Activated T-cell treated with anti-CD3 and anti-CD28 coated beads for 24 hours (primary cell): ENCODE data around the gene OPALIN.

Experiments used
- DNase-seq: peaks from one replicate; pipeline ENCODE4 v3.0.0-alpha.2; 2020; ENCODE audit warnings: low read depth

Gene OPALIN

DNA sequence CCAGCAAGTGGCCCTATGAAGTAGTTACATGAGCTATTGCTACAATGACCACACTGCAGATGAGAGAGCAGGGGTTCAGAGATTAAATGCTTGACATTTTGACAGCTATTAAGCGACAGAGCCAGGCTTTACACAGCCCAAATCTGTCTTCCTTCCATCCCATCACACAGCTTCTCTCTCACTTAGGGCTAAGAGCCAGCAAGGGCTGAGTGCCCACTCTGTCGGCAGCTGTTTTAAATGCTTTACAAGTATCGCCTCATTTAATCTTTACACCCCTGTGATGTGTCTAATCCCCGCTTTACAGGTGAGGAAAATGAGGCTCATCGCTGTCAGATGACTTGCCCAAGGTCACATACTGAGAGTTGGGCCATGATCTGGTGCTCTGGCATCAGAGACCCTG lies 15.2 kb upstream of the OPALIN start:
- DNase-seq, result no peak

DNA sequence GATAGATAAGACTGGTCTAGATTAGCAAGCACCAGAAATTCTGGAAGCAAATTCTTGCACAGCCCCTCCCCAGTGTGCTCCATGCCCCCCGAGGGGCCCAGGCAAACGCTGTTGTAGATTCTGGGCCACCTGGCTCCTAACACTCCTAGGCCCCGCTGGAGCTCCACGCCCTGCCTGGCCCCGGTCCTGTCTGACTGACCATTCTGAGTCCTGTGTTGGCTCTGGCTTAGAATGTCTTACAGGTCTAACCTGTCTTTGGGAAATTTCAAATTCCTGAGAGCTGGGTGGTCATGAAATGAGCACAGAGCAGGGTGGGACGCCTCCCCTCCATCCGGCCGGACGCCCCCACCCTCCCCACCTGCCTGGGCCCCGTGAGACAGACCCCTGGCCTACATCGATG lies 12.6 kb upstream of the OPALIN start:
- no peak for DNase-seq

DNA sequence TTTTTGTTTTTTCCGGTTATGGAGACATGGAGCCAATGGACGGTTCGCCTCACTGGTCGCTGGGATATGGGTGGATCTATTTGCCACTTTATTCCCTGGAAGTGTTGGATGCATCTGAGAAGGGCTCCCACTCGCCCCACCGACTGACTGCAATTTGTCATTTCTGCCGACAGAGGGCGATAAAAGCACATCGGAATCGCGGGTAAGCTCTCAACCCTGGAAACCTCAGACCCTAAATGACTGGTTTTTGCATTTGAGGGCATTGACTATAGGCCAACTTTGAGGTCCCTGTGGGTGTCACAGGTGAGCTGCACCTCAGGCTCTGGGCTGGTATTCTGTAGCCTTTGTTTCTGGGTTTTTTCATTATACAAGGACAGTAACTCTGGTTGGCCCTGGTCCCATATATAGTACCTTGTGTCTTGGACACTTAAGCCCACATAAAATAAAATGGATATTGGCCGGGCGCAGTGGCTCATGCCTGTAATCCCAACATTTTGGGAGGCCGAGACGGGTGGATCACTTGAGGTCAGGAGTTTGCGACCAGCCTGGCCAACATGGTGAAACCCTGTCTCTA lies 11.9 kb upstream of the OPALIN start:
- peak; percentile 33 for DNase-seq

DNA sequence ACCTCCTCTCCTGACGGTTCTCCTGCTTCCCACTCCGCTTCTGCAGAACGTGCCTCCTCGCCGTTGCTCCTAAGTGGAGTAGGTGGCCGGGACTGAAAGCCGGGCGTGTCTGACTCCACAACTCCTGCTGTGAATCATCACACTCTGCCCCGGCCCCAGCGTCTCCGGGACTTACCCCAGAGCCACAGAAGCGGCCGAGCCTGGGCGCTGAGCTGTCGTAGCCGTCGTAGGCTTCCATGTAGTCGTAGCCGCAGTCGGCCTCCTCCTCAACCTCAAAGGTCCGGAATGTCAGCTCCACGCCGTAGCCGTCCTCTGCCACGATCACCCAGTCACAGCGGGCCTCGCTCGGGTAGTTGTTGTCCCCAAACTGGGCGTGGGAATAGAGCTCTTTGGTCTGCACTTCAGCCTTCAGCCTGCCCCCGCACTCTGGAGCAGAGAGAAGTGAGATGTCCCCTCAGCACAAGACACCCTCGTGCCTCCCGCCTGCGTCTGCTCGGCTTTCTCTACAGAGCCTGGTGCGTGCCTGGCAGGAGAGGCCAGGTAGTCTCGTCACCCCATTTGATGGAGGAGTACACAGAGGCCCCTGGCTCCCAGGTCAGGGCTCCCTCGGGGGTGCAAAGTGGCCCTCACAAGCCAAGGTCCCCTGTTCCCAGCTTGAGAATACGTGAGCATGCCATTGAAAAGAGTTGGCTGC lies 11.2 kb upstream of the OPALIN start:
- DNase-seq, result no peak

DNA sequence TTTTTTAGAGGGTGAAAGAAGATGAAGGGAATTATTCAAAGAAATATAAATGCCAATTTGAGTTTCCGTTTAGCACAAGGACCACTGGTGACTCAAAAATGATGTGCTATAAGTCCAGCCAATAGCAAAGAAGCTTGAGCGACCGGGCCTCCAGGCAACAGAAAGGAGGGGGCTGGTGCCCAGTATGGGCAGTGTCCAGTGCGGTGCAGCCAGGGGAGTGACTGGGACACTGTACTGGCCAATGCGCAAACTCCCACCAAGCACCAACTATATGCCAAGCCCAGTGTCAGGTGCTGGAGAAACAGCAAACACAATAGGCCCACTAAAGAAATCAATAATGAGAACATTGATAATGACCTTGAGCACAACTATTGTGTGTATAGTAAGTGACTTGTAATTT lies 10.2 kb upstream of the OPALIN start:
- no peak for DNase-seq

DNA sequence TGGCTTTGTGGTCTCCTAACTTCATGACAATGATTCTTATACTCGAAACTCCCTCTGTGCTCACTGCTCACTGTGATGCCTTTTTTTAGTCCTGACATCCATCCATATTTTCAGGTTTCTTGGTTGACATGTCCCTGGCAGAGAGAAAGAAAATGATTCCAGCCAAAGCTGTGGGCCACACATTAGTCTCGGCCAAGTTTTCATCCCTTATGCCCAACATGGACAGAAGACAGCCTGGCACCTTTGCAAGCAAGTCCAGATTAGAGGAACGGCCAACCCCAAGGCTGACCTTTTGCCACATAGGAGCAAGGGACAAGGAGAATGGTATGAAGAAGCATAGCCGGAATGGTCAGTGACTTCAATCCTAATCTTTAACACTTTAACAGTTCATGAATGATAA lies 8.7 kb upstream of the OPALIN start:
- DNase-seq, result no peak

DNA sequence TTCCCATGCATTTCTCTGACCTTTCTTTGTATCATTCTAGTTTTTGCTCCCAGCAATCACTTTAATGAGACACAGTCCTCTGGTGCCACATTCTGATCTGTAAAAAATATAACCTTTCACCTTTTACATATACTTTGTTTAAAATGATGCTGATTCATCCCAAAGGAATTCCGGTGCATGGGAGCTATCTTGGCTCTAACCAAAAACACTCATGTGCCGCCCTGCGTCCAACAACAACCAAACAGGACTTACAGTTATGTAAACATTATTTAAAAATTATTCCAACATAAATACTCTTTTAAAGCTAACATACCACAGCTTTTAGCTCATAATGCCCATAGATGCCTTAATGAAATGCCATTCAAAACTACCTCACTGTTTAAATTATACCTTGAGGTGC lies 7.7 kb upstream of the OPALIN start:
- no peak for DNase-seq

DNA sequence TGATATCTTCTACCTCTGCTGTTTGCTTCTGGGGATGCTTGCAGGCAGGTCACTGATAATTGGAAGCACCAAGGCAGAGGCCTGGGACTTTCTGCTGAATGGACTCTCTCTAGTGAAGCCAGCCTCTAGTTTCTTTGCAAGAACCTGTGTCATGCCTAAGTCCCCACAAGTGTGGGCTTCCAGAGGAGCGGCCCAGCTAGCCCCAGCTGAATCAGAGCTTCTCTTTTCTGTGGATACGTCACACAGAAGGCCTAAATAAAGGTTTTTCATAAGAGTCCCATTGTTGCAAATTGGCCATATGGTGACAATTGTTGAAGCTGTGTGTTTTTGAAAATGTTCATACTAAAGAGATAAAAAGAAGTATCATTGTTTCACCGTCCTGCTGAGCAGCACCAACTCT lies 6.8 kb upstream of the OPALIN start:
- DNase-seq, result no peak

DNA sequence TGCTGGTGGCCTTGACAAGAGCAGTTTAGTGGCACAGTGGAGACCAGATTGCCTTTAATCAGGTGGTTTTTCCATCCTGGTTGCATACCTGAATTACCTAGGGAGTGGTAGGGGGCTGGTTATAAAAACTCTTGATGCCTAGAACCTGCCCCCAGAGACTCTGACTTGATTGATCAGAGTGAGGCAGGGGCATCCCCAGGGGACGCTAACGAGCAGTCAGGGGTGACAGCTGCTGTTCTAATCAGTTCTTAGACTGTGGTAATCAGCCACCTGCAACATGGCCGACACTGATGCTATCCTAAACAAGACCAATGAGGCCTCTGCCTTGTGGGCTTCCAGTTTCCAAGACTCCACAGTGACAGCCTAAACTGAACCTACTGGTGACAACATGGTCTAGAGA lies 2.0 kb upstream of the OPALIN start:
- DNase-seq, result no peak

DNA sequence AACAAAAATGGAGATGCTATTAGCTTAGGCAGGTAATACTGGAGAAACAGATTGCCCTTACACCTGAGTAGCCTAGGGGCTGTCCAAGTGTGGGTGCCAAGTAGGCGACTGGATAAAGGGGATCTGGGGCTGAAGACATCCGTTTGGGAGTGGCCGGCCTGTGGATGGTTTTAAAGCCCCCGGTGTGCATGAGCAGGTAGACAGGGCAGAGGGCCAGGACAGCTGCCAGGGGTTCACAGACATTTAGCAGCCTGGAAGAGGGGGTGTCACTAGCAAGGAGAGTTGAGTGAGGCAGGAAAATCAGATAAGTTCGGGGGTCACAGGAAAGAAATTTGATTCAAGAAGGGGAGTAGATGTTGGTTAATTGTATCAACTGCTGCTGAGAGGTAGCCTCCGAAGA lies 1.5 kb upstream of the OPALIN start:
- DNase-seq, result no peak

DNA sequence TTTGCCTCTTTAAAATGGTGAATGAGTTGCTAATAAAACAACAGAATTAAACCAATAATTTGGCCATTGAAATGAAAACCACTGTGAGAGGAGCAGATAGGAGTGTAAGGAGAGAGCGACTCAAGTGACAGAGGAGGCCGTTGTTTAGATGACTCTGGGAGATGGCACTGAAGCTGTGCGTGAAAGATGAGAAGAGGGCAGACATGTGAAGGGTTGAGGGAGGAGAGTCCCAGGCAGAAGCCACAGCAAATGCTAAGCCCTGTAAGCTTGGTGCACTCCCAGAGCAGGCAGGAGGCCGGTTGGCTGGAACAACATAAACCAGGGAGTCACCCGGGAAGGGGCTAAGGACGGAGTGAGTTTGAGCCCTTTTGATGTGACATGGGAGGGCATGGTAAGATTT lies 814 bp upstream of the OPALIN start:
- DNase-seq, result no peak

DNA sequence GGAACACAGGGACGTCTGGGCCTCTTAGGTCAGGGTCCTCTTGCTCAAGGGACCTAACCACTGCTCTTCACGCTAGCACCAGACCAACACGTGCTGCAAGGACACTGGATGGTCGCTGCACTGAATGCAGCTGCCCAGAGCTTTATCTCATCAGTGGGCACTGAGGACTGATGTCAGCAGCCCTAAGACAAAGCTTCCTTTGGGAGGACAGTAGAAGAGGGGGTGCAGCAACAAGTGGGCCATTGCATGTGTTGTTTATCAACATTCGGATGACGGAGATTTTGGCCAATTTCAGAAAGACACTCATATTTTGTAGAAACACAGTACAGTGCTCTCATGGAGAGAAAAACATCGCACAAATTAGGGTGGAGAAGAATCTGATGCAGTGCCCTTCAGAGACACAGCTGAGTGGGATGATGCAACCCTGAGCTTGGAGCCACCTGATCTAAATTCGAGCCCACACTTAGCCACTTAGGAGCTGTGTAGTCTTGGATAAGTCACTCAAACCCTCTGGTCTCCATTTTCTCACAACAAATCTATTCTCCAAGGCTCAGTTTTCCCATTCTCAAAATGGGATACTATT lies 1.7 kb downstream of the OPALIN start:
- DNase-seq, result no peak

DNA sequence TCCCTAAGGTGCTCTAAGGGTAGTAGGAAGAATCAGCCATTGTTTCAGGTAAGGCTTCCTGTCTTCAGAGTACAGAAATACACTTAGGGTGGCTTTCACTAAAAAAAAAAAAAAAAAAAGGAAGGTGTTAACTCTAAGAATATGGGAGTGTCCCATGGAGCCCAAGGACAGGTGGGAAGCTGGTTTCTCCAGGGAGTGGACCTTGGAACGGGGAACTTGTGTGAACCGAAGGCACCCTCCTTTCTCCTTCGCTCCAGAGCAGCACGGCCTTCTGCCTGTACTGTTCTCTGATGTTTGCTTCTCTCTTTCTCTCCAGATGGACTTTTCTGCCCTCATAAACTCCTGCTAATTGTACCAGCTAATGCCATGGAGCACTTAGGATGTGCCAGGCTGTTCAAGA lies 6.2 kb downstream of the OPALIN start:
- DNase-seq, result no peak

DNA sequence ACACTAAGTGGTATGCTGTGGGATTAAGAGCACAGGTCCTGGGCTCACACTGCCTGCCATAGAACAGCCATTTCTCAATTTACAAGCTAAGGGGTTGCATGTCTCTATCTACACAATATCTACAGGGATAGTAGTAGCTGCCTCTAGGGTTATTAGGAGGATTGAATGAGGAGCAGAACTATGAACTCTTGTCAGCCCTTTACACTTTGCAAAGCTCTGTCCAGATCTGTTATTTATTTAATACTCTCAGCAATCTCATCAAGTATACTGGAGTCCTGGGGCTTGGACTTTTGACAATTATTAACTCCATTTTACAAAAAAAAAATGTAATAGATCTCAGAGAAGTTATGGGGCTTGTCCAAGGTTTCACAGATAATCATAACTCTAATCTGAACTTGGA lies 6.8 kb downstream of the OPALIN start:
- no peak for DNase-seq

DNA sequence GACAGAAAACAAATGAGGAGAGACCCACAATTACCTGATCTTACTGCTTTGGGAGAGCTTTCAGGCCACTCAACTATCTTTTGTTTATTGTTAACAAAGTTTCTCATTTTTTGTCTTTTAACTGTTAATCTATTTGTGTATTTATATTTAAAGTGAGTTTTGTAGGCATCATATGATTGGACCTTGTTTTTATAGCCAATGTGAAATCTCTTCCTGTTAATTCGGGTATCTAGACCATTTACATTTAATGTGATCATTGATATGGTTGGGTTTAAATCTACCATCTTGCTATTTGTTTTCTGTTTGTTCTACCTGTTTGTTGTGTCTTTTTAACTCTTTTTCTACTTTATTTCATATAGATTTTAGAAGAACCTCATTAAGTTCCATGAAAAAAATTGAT lies 12.5 kb downstream of the OPALIN start:
- no peak for DNase-seq

DNA sequence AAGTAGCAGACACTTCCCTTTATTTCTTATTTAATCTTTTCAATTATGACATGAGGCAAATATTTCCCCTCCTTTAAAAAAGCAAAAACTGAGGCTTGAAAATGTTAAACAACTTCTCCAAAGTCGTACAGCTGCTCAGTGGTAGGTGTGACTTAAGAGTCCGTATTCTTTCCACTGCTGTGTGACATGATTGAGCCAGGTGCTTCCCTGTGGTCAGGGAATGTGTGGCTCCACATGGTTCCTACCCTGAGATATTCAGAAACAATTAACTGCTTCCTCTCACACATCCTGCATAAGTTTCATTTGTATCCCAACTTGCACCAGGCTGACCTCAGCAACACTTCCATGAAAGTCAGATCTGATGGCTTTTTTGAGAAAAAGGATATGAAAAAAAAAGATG lies 13.6 kb downstream of the OPALIN start:
- DNase-seq, result no peak

DNA sequence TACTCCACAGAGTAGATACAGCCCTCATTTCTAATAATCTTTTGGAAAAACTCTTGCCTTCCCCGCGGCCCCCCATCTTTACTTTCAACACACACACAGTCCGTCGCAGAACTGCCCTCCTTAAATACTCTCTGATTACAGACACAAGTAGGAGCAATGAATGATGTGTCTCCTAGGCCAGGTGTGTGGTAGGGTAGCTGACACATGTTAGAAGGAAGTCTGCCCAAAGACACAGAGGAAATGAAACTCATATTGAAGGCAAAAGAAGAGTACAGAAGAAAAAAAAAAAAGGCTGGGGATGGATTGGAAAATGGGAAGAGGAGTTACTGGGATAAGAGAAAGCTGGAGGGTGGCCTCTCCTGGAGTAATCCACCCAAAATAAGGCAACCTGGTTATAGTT lies 14.6 kb downstream of the OPALIN start:
- DNase-seq, result no peak

DNA sequence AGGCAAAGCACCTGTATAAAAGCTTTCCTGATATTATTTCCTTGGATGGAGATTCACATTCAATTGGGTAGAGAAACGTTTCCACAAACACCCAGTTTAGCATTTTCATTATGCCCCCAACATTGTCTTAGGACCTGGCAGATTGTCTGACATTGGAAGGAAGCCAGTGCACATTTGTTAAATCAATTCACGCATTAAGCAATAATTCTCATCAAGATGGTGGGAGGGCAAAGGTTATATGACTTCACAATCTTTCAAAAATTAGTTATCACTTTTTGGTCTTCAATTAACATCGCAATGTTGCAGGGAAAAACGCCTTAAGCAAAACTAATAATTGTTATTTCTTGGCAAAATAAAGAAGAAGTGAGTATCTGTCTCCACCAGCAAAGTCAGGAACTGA lies 16.4 kb downstream of the OPALIN start:
- DNase-seq, result no peak

DNA sequence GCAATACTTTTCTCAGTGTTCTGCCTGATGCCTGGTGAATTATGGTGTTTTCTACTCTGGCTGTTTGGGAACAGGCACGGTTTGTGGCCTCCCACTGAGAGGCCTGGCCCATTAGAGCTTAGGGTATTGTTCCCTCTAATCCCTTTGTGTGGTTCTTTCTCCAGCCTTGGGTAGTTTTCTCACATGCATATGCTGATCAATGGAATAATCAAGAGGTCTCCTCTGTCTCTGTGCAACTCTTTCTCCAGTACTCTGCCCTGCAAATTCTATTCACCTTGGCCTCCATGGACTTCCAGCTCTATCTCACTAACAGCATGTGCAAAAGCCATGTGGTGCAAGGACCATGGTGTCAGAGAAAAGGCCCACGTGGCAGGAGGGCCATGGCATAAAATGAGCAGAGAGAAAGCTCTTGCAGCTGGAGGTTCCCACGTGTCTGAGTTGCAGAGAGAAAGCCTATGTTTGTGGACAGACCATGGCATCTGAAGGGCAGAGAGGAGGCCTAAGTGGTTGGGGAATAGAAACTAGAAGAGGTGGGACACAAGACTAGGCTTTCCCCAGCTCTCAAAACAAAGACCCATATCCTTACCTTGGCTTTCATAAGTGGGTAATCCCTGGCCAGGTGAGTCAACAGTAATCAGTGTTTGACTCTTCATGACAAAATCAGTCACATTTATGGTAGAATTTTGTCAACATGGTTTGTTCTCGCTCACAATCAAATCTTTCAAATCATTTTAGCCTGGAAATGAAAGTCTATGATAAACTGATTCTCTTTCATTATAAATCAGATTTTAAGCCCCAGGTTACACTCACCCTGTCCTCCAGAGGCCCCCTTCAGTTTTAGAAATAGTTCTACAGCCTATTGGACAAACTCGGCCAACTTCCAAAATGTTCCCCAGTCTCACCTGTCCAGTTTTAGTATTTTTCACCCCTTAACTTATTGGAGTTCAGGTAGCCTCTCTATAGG lies 17.3 kb downstream of the OPALIN start:
- DNase-seq, result no peak

DNA sequence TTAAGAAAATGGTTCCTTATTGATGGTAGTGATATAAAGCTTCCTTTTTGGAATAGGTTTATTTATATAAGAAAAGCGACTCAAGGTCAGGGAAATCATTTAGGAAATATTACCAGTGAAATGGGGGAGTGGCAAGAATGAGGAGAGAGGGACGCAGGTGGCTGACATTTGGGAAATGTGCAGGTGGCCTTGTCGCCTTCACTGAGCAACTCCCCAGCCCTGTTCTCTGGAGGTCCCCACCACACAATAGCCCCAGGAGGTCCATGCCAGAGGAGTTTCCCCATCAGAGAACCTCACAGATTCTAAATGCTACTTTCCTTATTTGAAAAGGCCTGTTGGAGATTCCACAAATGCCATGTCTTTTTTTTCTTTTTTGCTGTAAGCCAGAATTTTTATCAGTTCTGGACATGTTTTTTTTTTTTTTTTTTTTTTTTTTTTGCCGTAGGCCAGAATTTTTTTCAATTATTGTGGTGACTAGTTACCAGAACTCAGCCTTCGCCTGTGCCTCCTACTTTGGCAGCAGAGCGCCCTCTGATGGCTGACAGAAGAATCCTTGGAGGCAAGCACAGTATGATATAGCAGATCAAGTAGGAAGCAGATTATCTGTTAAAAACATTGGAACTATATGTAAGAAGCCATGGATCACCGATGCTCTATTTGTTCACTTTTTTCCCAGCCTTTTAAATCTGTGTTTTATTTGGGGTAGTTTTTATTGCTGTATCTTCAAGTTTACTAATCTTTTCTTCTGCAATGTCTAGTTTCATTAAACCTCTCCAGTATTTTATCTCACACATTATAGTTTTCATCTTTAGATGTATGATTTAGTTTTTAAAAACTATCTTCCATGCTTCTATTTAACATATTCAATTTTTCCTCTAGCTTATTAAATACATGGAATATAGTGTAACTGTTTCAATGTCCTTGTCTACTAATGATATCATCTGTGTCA lies 18.6 kb downstream of the OPALIN start:
- peak; percentile 48 for DNase-seq

DNA sequence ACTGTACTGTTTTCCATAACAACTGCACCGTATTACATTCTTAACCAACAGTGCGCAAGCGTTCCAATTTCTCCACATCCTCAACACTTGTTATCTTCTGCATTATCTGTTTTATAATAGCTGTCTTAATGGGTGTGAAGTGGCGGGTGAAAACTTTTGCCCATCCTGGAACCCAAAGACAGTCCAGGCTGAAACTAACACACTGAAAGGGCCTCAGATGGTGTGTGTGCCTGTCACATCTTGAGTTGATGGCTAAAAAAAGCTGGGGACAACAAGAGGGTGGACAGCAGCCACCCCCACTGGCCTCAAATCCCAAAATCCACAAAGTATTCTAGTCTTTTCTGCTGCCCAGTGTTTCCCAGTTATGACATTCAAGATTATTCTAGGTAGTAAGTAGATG lies 19.4 kb downstream of the OPALIN start:
- no peak for DNase-seq
